NT2/D1 (cell line): ENCODE measurements around the gene ANXA3.

Experiments
- DNase-seq: peaks from one replicate; pipeline ENCODE4 v3.0.0-alpha.2; 2011; ENCODE audit warnings: low read depth, low spot score
- H3K27me3 ChIP-seq: 2 replicates; pipeline ENCODE4 v1.6.0; 2011; ENCODE audit warnings: mild to moderate bottlenecking; ENCODE audit not compliant: insufficient read length, insufficient read depth
- H3K36me3 ChIP-seq: 2 replicates; pipeline ENCODE4 v1.6.1; 2011; ENCODE audit warnings: mild to moderate bottlenecking, low read length, mixed read lengths; ENCODE audit not compliant: insufficient read depth, insufficient read length
- H3K4me1 ChIP-seq: 2 replicates; pipeline ENCODE4 v1.5.1; 2011; ENCODE audit not compliant: insufficient read depth, insufficient read length
- H3K4me3 ChIP-seq: 2 replicates; pipeline ENCODE4 v1.5.1; 2011; ENCODE audit warnings: low read depth; ENCODE audit not compliant: insufficient read length
- H3K9ac ChIP-seq: 2 replicates; pipeline ENCODE4 v1.6.0; 2011; ENCODE audit warnings: low read depth; ENCODE audit not compliant: insufficient read length
- H3K9me3 ChIP-seq: 2 replicates; pipeline ENCODE4 v1.5.1; 2011; ENCODE audit warnings: mild to moderate bottlenecking, low read length; ENCODE audit not compliant: insufficient read depth
- SUZ12 ChIP-seq: IDR thresholded peaks from 2 replicates; pipeline ENCODE4 v1.6.1; 2011; ENCODE audit not compliant: insufficient read length, insufficient read depth; ENCODE audit errors: extremely low read depth
- YY1 ChIP-seq: IDR thresholded peaks from 2 replicates; pipeline ENCODE4 v1.6.1; 2011; ENCODE audit not compliant: insufficient read length, insufficient read depth
- ZNF274 ChIP-seq: IDR thresholded peaks from 2 replicates; pipeline ENCODE4 v1.6.1; 2011; ENCODE audit warnings: mild to moderate bottlenecking, low read depth, low read length

The ANXA3 gene

GRCh38 chr4:78613522-78614321 is 62.2 kb downstream of the ANXA3 start:
- DNase-seq, result no peak
- Histone ChIP-seq H3K9me3 (no peaks in the 10 kb centered on the region), H3K9ac (no peak overlapping the region), H3K4me3 (no peak overlapping the region), H3K36me3 (peaks cover 18% of the 10 kb centered on the region), H3K27me3 (no peaks in the 10 kb centered on the region), H3K4me1 (no peaks in the 10 kb centered on the region)
- TF ChIP-seq YY1, result no peak
- no peak for TF ChIP-seq ZNF274
- TF ChIP-seq SUZ12, result no peak

GRCh38 chr4:78616046-78616498 is 64.5 kb downstream of the ANXA3 start:
- no peak for DNase-seq
- TF ChIP-seq YY1, result no peak
- no peak for TF ChIP-seq SUZ12
- TF ChIP-seq ZNF274, result no peak
- no peaks in the 10 kb centered on the region for H3K27me3 ChIP-seq
- peaks cover 3% of the 10 kb centered on the region for H3K36me3 ChIP-seq
- H3K9ac ChIP-seq, result no peak overlapping the region
- no peaks in the 10 kb centered on the region for H3K9me3 ChIP-seq
- no peaks in the 10 kb centered on the region for H3K4me1 ChIP-seq
- H3K4me3 ChIP-seq, result no peak overlapping the region

- Histone ChIP-seq H3K4me3 (no peak overlapping the region), H3K4me1 (no peaks in the 10 kb centered on the region), H3K36me3 (no peaks in the 10 kb centered on the region), H3K9ac (no peak overlapping the region), H3K9me3 (no peaks in the 10 kb centered on the region), H3K27me3 (no peaks in the 10 kb centered on the region)
- DNase-seq, result no peak
- TF ChIP-seq YY1, result no peak
- TF ChIP-seq ZNF274, result no peak
- TF ChIP-seq SUZ12, result no peak
These were observed 66.9 kb downstream of the ANXA3 start for GRCh38 chr4:78618436-78618835.

GRCh38 chr4:78621395-78621794 is 69.8 kb downstream of the ANXA3 start:
- no peak for DNase-seq
- H3K9ac ChIP-seq, result no peak overlapping the region
- H3K27me3 ChIP-seq, result no peaks in the 10 kb centered on the region
- TF ChIP-seq YY1, result no peak
- no peak for TF ChIP-seq ZNF274
- no peak for TF ChIP-seq SUZ12
- no peak overlapping the region for H3K4me3 ChIP-seq
- no peaks in the 10 kb centered on the region for H3K36me3 ChIP-seq
- no peaks in the 10 kb centered on the region for H3K4me1 ChIP-seq
- no peaks in the 10 kb centered on the region for H3K9me3 ChIP-seq

- Histone ChIP-seq H3K27me3 (no peaks in the 10 kb centered on the region), H3K9ac (no peak overlapping the region), H3K9me3 (no peaks in the 10 kb centered on the region), H3K4me3 (no peak overlapping the region), H3K36me3 (no peaks in the 10 kb centered on the region), H3K4me1 (no peaks in the 10 kb centered on the region)
- TF ChIP-seq ZNF274 (no peak), SUZ12 (no peak)
- DNase-seq, result no peak
These were observed 70.8 kb downstream of the ANXA3 start for GRCh38 chr4:78622253-78622979.

GRCh38 chr4:78624048-78624447 is 72.5 kb downstream of the ANXA3 start:
- H3K9me3 ChIP-seq, result no peaks in the 10 kb centered on the region
- no peaks in the 10 kb centered on the region for H3K36me3 ChIP-seq
- no peaks in the 10 kb centered on the region for H3K4me1 ChIP-seq
- no peak overlapping the region for H3K4me3 ChIP-seq
- no peak for DNase-seq
- no peak overlapping the region for H3K9ac ChIP-seq
- H3K27me3 ChIP-seq, result no peaks in the 10 kb centered on the region
- TF ChIP-seq SUZ12, result no peak
- TF ChIP-seq YY1, result no peak
- TF ChIP-seq ZNF274, result no peak

GRCh38 chr4:78625073-78625472 is 73.5 kb downstream of the ANXA3 start:
- no peak for TF ChIP-seq ZNF274
- no peak for TF ChIP-seq SUZ12
- TF ChIP-seq YY1, result no peak
- Histone ChIP-seq H3K27me3 (no peaks in the 10 kb centered on the region), H3K9ac (no peak overlapping the region), H3K4me1 (peaks cover 3% of the 10 kb centered on the region), H3K4me3 (no peak overlapping the region), H3K9me3 (no peaks in the 10 kb centered on the region), H3K36me3 (no peaks in the 10 kb centered on the region)
- no peak for DNase-seq
